HepG2 (cell line): Measurements from ENCODE around the gene PCGF6. TPM values are rescaled to one million over a fixed set of nuclear protein-coding genes. Genes with fewer than 3 reads are reported as not detected.

ENCODE experiments used
- ATRX ChIP-seq: sonication (generic); formaldehyde crosslinking; IDR thresholded peaks from 2 replicates; pipeline ENCODE4 v1.4.0; 2020; ENCODE audit warnings: missing genetic modification reagents, borderline replicate concordance
- ERF ChIP-seq: IDR thresholded peaks from 2 replicates; pipeline ENCODE4 v1.6.1; 2018; ENCODE audit warnings: missing biosample characterization, missing genetic modification reagents
- HNRNPLL ChIP-seq: fragments of 200-400 bp; formaldehyde crosslinking; IDR thresholded peaks from 2 replicates; pipeline ENCODE4 v1.6.1; 2017; ENCODE audit warnings: mild to moderate bottlenecking, low read depth, low read length; ENCODE audit not compliant: poor library complexity, severe bottlenecking
- KDM5B ChIP-seq: sonication (generic); formaldehyde crosslinking; IDR thresholded peaks from 2 replicates; pipeline ENCODE4 v1.4.0; 2020; ENCODE audit warnings: missing genetic modification reagents, mild to moderate bottlenecking, borderline replicate concordance
- KLF11 ChIP-seq: IDR thresholded peaks from 2 replicates; pipeline ENCODE4 v1.6.1; 2016; ENCODE audit warnings: missing compliant biosample characterization
- MAF1 ChIP-seq: sonication (generic); formaldehyde crosslinking; IDR thresholded peaks from 2 replicates; pipeline ENCODE4 v1.5.0; 2020; ENCODE audit warnings: missing genetic modification reagents, borderline replicate concordance
- NFIB ChIP-seq: sonication (generic); formaldehyde crosslinking; IDR thresholded peaks from 2 replicates; pipeline ENCODE4 v1.9.0; 2021; ENCODE audit warnings: missing genetic modification reagents, mild to moderate bottlenecking, borderline replicate concordance
- RBFOX2 ChIP-seq: fragments of 200-400 bp; formaldehyde crosslinking; IDR thresholded peaks from 2 replicates; pipeline ENCODE4 v1.6.1; 2017; ENCODE audit warnings: low read depth, mild to moderate bottlenecking, low read length
- RXRA ChIP-seq: sonication (generic); formaldehyde crosslinking; IDR thresholded peaks from 2 replicates; pipeline ENCODE4 v1.5.1; 2020; ENCODE audit warnings: missing genetic modification reagents
- TBX2 ChIP-seq: sonication (generic); formaldehyde crosslinking; IDR thresholded peaks from 2 replicates; pipeline ENCODE4 v1.5.0; 2020; ENCODE audit warnings: missing genetic modification reagents, mild to moderate bottlenecking, borderline replicate concordance
- ZBTB38 ChIP-seq: sonication (generic); formaldehyde crosslinking; IDR thresholded peaks from 2 replicates; pipeline ENCODE4 v1.5.1; 2020; ENCODE audit warnings: mild to moderate bottlenecking, missing genetic modification reagents
- ZKSCAN1 ChIP-seq: fragments of 150-350 bp; IDR thresholded peaks from 2 replicates; pipeline ENCODE4 v1.6.1; 2014; ENCODE audit warnings: low read length
- ZNF251 ChIP-seq: sonication (generic); formaldehyde crosslinking; IDR thresholded peaks from 2 replicates; pipeline ENCODE4 v1.9.0; 2021; ENCODE audit warnings: mild to moderate bottlenecking, missing genetic modification reagents
- ZNF296 ChIP-seq: sonication (generic); formaldehyde crosslinking; conservative IDR thresholded peaks from 2 replicates; pipeline ENCODE4 v1.5.0; 2020; ENCODE audit warnings: mild to moderate bottlenecking, missing genetic modification reagents
- ZSCAN29 ChIP-seq: sonication (generic); formaldehyde crosslinking; conservative IDR thresholded peaks from 2 replicates; pipeline ENCODE4 v1.4.0; 2020; ENCODE audit warnings: mild to moderate bottlenecking, missing genetic modification reagents
- polyA plus RNA-seq, 8 experiments: library from polyadenylated mRNA; depleted of rRNA in 3 of 8; stranded (reverse) in 7 of 8; unstranded in 1 of 8; fragments of >200 nt; fragmentation: Illumina TruSeq in 4 of 8; extraction: Trizol in 4 of 8; gene quantifications; 2 replicates each; pipeline versions ENCODE4 v1.2.1 to v1.2.3, GENCODE V29; 2011 to 2016; ENCODE audit warnings: low read depth in 4 of 8, missing spikeins in 1 of 8, mixed read lengths in 1 of 8; ENCODE audit not compliant: insufficient read depth in 1 of 8
- total RNA-seq, 5 experiments: library from RNA; depleted of rRNA; stranded (reverse); fragments of >200 nt; fragmentation: Illumina TruSeq; extraction: Trizol; gene quantifications; 2 replicates each; pipeline ENCODE4 v1.2.3, GENCODE V29; 2016; ENCODE audit warnings: low read depth in 1 of 5
- TF ChIP-seq, protein P1 (sequence below): sonication (generic); formaldehyde crosslinking; IDR thresholded peaks from 2 replicates; pipeline ENCODE4 v1.8.0; 2022; ENCODE audit warnings: missing genetic modification reagents, mild to moderate bottlenecking, borderline replicate concordance
- TF ChIP-seq, protein P2 (sequence below): sonication (generic); formaldehyde crosslinking; IDR thresholded peaks from 2 replicates; pipeline ENCODE4 v1.5.0; 2020; ENCODE audit warnings: missing genetic modification reagents
- TF ChIP-seq, protein P3 (sequence below): sonication (generic); formaldehyde crosslinking; IDR thresholded peaks from 2 replicates; pipeline ENCODE4 v1.4.0; 2020; ENCODE audit warnings: mild to moderate bottlenecking, missing genetic modification reagents, borderline replicate concordance
- TF ChIP-seq, protein P4 (sequence below): sonication (generic); formaldehyde crosslinking; IDR thresholded peaks from 2 replicates; pipeline ENCODE4; 2020; ENCODE audit warnings: missing genetic modification reagents, mild to moderate bottlenecking, borderline replicate concordance
- TF ChIP-seq, protein P5 (sequence below): fragments of 450-650 bp; IDR thresholded peaks from 2 replicates; pipeline ENCODE4 v1.6.1; 2017; ENCODE audit warnings: mild to moderate bottlenecking

PCGF6 gene
- total and polyA plus RNA-seq, 2 of the 13 experiments (the other 11 are each of a cell fraction or from before 2014, with no cell fraction given), result 5.2 to 19.4 TPM

DNA sequence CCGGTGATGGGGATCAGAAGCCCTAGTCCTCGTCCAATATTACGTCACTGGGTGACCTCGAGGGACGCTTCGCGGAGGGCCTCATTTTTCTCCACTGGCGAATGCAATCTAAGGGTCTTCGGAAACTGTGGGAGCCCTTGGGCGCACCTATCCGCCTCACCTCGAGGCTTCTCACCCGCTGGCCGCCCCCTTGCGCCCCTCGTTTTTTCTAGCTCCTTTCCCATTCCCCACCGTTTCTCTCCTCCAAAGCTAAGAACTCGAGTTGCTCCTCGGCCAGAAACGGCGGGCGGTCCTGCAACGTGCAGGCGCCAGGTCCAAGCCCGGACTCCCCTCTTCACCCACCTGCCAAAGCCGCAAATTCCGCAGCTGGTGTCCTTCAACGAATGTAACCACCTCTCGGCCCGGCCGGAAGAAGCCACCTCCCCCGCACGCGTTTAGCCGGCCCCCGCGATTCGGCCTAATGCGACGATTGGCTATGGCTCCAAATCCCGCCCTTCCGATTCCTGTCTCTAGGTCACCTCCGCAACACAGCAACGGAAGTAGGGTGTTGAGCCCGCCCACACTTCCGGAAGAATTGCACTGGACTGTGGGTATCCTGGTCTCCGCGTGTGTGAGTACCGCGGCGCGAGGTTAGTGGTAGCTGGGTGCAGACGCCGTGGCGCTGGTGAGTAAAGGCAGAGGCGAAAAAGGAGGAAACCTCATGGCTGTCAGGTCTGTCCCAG lies 45.3 kb upstream of the PCGF6 start, which contains the start of the genes ATP5MK and PDCD11 (continued):
- TF ChIP-seq, protein P1, sequence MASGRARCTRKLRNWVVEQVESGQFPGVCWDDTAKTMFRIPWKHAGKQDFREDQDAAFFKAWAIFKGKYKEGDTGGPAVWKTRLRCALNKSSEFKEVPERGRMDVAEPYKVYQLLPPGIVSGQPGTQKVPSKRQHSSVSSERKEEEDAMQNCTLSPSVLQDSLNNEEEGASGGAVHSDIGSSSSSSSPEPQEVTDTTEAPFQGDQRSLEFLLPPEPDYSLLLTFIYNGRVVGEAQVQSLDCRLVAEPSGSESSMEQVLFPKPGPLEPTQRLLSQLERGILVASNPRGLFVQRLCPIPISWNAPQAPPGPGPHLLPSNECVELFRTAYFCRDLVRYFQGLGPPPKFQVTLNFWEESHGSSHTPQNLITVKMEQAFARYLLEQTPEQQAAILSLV (CRISPR knock-in tag), result no peak
- TF ChIP-seq KDM5B (CRISPR knock-in tag) (peak; percentile 57; the same call in 1 of the 2 replicates), RXRA (peak; percentile 73), MAF1 (CRISPR knock-in tag) (no peak; the same call in 1 of the 2 replicates), ZNF251 (CRISPR knock-in tag) (no peak), HNRNPLL (peak; percentile 95), ATRX (no peak), ZNF296 (CRISPR knock-in tag) (no peak), RBFOX2 (peak; percentile 90), ZBTB38 (CRISPR knock-in tag) (peak; percentile 40; the same call in 1 of the 2 replicates), KLF11 (CRISPR knock-in tag) (peak; percentile 73; the same call in 1 of the 2 replicates), ERF (CRISPR knock-in tag) (peak; percentile 60; the same call in 1 of the 2 replicates), TBX2 (peak; percentile 80; the same call in 1 of the 2 replicates), NFIB (CRISPR knock-in tag) (no peak), ZKSCAN1 (no peak), ZSCAN29 (CRISPR knock-in tag) (no peak)
- TF ChIP-seq, protein P2, sequence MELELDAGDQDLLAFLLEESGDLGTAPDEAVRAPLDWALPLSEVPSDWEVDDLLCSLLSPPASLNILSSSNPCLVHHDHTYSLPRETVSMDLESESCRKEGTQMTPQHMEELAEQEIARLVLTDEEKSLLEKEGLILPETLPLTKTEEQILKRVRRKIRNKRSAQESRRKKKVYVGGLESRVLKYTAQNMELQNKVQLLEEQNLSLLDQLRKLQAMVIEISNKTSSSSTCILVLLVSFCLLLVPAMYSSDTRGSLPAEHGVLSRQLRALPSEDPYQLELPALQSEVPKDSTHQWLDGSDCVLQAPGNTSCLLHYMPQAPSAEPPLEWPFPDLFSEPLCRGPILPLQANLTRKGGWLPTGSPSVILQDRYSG (CRISPR knock-in tag), result no peak
- TF ChIP-seq, protein P3, sequence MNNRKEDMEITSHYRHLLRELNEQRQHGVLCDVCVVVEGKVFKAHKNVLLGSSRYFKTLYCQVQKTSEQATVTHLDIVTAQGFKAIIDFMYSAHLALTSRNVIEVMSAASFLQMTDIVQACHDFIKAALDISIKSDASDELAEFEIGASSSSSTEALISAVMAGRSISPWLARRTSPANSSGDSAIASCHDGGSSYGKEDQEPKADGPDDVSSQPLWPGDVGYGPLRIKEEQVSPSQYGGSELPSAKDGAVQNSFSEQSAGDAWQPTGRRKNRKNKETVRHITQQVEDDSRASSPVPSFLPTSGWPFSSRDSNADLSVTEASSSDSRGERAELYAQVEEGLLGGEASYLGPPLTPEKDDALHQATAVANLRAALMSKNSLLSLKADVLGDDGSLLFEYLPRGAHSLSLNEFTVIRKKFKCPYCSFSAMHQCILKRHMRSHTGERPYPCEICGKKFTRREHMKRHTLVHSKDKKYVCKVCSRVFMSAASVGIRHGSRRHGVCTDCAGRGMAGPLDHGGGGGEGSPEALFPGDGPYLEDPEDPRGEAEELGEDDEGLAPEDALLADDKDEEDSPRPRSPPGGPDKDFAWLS (CRISPR knock-in tag), result no peak
- TF ChIP-seq, protein P4, sequence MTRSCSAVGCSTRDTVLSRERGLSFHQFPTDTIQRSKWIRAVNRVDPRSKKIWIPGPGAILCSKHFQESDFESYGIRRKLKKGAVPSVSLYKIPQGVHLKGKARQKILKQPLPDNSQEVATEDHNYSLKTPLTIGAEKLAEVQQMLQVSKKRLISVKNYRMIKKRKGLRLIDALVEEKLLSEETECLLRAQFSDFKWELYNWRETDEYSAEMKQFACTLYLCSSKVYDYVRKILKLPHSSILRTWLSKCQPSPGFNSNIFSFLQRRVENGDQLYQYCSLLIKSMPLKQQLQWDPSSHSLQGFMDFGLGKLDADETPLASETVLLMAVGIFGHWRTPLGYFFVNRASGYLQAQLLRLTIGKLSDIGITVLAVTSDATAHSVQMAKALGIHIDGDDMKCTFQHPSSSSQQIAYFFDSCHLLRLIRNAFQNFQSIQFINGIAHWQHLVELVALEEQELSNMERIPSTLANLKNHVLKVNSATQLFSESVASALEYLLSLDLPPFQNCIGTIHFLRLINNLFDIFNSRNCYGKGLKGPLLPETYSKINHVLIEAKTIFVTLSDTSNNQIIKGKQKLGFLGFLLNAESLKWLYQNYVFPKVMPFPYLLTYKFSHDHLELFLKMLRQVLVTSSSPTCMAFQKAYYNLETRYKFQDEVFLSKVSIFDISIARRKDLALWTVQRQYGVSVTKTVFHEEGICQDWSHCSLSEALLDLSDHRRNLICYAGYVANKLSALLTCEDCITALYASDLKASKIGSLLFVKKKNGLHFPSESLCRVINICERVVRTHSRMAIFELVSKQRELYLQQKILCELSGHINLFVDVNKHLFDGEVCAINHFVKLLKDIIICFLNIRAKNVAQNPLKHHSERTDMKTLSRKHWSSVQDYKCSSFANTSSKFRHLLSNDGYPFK (CRISPR knock-in tag), result peak; percentile 83; the same call in 1 of the 2 replicates
- TF ChIP-seq, protein P5, sequence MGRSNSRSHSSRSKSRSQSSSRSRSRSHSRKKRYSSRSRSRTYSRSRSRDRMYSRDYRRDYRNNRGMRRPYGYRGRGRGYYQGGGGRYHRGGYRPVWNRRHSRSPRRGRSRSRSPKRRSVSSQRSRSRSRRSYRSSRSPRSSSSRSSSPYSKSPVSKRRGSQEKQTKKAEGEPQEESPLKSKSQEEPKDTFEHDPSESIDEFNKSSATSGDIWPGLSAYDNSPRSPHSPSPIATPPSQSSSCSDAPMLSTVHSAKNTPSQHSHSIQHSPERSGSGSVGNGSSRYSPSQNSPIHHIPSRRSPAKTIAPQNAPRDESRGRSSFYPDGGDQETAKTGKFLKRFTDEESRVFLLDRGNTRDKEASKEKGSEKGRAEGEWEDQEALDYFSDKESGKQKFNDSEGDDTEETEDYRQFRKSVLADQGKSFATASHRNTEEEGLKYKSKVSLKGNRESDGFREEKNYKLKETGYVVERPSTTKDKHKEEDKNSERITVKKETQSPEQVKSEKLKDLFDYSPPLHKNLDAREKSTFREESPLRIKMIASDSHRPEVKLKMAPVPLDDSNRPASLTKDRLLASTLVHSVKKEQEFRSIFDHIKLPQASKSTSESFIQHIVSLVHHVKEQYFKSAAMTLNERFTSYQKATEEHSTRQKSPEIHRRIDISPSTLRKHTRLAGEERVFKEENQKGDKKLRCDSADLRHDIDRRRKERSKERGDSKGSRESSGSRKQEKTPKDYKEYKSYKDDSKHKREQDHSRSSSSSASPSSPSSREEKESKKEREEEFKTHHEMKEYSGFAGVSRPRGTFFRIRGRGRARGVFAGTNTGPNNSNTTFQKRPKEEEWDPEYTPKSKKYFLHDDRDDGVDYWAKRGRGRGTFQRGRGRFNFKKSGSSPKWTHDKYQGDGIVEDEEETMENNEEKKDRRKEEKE, result no peak
